ENCODE results near the gene ADCYAP1.

DNA sequence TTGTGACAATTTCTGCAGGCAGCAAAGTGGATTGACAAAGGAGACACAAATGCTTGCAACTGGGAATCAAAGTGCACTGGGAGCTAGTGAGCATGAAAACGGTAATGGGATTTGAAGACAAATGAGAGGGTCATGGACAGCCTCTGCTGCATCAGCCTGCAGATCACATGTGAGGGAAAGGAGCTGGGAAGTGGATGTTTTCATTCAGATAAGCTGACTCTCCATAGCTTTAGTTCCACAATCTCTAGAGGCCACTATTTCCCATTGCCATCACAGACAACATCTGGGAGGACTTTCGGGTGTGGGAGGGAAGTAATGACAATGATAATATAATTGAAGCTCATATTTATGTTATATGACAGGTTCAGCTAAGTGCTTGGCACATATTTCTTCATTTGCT, 28.4 kb downstream of the ADCYAP1 start:
- TF ChIP-seq, protein P1, sequence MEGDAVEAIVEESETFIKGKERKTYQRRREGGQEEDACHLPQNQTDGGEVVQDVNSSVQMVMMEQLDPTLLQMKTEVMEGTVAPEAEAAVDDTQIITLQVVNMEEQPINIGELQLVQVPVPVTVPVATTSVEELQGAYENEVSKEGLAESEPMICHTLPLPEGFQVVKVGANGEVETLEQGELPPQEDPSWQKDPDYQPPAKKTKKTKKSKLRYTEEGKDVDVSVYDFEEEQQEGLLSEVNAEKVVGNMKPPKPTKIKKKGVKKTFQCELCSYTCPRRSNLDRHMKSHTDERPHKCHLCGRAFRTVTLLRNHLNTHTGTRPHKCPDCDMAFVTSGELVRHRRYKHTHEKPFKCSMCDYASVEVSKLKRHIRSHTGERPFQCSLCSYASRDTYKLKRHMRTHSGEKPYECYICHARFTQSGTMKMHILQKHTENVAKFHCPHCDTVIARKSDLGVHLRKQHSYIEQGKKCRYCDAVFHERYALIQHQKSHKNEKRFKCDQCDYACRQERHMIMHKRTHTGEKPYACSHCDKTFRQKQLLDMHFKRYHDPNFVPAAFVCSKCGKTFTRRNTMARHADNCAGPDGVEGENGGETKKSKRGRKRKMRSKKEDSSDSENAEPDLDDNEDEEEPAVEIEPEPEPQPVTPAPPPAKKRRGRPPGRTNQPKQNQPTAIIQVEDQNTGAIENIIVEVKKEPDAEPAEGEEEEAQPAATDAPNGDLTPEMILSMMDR (conservative IDR thresholded peaks at IDR 0.05 in 1 of 2, IDR thresholded peaks at IDR 0.05 in 1 of 2; ENCODE audit: low read depth in 1 of 2, low read length in 2 of 2), result no peak
- no peak for TF ChIP-seq EZH2 (IDR thresholded peaks at IDR 0.05; ENCODE audit: low read length, missing control alignments)

Data from fibroblast of lung (primary cell).